Vagina (tissue), 2 donors: ENCODE results near the gene THEM5. TPM values are rescaled to one million over a fixed set of nuclear protein-coding genes. Genes with fewer than 3 reads are reported as not detected.

Source experiments
- DNase-seq, 2 donors: peaks; one replicate each; pipeline ENCODE4 v3.0.0-alpha.2; 2017; ENCODE audit errors: extremely low spot score in 2 of 2
- H3K27ac ChIP-seq: fragments of 200-600 bp; sonication (generic); one replicate; pipeline ENCODE4 v1.5.1; 2019
- H3K27me3 ChIP-seq: fragments of 200-600 bp; sonication (generic); one replicate; pipeline ENCODE4 v1.5.1; 2019
- H3K36me3 ChIP-seq, 2 donors: fragments of 200-600 bp; sonication (generic); one replicate each; pipeline ENCODE4 v1.5.1; 2017 to 2019
- H3K4me1 ChIP-seq: fragments of 200-600 bp; sonication (generic); one replicate; pipeline ENCODE4 v1.5.1; 2019
- H3K4me3 ChIP-seq, 2 donors: fragments of 200-600 bp; sonication (generic); 1 replicate in 1 of 2; 2 replicates in 1 of 2; pipeline ENCODE4 v1.5.1; 2016 to 2019
- H3K9me3 ChIP-seq: fragments of 200-600 bp; sonication (generic); one replicate; pipeline ENCODE4 v1.5.1; 2019
- POLR2A ChIP-seq, 2 donors: fragments of 450-650 bp; IDR thresholded peaks; one replicate each; pipeline ENCODE4 v1.6.1; 2017; ENCODE audit warnings: antibody characterized with exemption in 2 of 2, mild to moderate bottlenecking in 2 of 2, moderate library complexity in 2 of 2
- POLR2AphosphoS5 ChIP-seq, 2 donors: sonication (generic); formaldehyde crosslinking; IDR thresholded peaks; one replicate each; pipeline ENCODE4 v1.9.0; 2017; ENCODE audit warnings: antibody characterized with exemption in 2 of 2, mild to moderate bottlenecking in 2 of 2, low read depth in 1 of 2; ENCODE audit not compliant: insufficient read depth in 1 of 2
- intact Hi-C: fragments of 100-400 bp; cut with DNase I; formaldehyde crosslinking; loops from one replicate; pipeline ENCODE4 v1.15.1; 2023
- total RNA-seq: library from RNA; depleted of rRNA; stranded (reverse); fragments of >200 nt; gene quantifications from one replicate; pipeline ENCODE4 v1.2.3, GENCODE V29; 2016
- TF ChIP-seq, protein P1 (sequence below), 3 experiments: fragments of 450-650 bp in 2 of 3; fragments of 200-600 bp in 1 of 3; sonication (generic) in 1 of 3; IDR thresholded peaks; one replicate each; pipeline ENCODE4 v1.5.1; 2017 to 2019; ENCODE audit warnings: antibody characterized with exemption in 3 of 3, mild to moderate bottlenecking in 2 of 3, moderate library complexity in 2 of 3

Gene THEM5
- total RNA-seq, 1 donor from 2014 or later = 0.98 TPM

DNA sequence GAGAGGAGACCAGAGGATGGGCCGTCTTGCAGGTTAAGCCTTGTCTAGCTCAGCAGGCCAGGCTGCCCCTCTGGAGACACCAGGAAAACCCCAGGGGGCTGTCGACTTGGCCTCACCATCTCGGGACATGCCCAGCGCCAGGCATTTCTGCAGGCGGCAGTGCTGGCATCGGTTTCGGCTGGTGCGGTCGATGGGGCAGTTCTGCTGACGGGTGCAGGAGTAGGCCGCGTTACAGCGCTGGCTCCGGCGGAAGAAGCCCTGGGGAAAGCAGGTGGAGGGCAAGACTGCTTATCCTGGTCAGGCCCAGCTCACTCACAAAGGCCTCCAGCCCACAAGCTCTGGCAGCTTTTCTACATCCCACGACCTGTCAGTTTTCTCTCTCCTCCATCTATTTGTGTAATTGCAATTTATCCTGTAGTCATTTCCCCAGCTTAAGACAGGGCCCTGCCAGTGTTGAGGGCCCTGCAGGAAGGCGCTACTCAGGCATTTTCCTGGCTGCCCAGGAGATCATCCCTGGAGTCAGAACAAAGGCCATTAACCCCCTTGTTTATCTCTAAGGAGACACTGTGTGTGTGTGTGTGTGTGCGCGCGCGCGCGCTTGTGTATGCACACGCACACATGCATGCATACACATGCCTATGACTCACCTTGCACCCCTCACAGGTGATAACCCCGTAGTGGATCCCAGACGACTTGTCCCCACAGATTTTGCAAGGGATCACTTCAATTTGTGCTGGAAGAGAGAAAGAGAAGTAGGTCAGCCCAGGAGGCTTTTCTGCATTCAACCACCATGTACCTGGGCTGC lies 36.8 kb downstream of the THEM5 start:
- H3K36me3 ChIP-seq = no peaks in the 10 kb centered on the region
- no peak overlapping the region for H3K4me3 ChIP-seq
- no peak overlapping the region for H3K27ac ChIP-seq
- no peaks in the 10 kb centered on the region for H3K4me1 ChIP-seq
- no peak for DNase-seq
- intact Hi-C loops = no loop called here
- TF ChIP-seq POLR2AphosphoS5 (IDR thresholded peaks at IDR 0.05; ENCODE audit: insufficient read depth in 1 of 2, low read depth in 1 of 2) (no peak), POLR2A (IDR thresholded peaks at IDR 0.05) (no peak)
- TF ChIP-seq, protein P1, sequence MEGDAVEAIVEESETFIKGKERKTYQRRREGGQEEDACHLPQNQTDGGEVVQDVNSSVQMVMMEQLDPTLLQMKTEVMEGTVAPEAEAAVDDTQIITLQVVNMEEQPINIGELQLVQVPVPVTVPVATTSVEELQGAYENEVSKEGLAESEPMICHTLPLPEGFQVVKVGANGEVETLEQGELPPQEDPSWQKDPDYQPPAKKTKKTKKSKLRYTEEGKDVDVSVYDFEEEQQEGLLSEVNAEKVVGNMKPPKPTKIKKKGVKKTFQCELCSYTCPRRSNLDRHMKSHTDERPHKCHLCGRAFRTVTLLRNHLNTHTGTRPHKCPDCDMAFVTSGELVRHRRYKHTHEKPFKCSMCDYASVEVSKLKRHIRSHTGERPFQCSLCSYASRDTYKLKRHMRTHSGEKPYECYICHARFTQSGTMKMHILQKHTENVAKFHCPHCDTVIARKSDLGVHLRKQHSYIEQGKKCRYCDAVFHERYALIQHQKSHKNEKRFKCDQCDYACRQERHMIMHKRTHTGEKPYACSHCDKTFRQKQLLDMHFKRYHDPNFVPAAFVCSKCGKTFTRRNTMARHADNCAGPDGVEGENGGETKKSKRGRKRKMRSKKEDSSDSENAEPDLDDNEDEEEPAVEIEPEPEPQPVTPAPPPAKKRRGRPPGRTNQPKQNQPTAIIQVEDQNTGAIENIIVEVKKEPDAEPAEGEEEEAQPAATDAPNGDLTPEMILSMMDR (IDR thresholded peaks at IDR 0.05) = no peak
- H3K9me3 ChIP-seq = no peaks in the 10 kb centered on the region
- no peaks in the 10 kb centered on the region for H3K27me3 ChIP-seq

DNA sequence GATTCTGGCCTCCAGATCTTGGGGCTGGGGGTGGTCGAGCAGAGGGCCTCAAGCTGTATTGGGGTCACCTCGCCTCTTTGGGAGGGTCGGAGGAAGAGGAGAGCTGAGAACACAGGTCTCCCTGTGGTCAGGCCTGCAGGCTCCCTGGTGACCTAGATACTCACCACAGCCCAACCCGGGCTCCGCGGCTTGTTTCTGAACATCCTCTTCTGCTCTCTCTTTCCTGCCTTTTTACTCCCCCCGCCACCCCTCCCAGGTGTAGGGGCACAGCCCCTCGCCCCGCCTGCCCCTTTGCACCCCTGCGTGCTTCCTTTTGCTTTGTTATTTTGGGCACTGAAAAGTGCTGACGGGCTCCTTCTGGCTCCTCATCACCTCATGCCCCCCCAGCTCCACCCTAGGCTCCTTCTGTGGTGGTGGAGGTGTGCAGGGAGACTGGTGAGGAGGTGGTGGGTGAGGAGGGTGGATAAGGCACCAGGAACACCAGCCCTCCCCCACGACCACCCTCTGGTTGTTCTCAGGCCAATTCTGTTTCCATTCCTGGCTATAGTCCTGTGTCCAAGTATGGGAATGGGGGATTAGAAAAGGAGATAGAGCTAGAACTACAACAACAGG lies 37.7 kb downstream of the THEM5 start:
- no peaks in the 10 kb centered on the region for H3K4me1 ChIP-seq
- no peak overlapping the region for H3K27ac ChIP-seq
- no peaks in the 10 kb centered on the region for H3K36me3 ChIP-seq
- no peak for DNase-seq
- no peaks in the 10 kb centered on the region for H3K27me3 ChIP-seq
- no peak for TF ChIP-seq POLR2A (IDR thresholded peaks at IDR 0.05)
- TF ChIP-seq POLR2AphosphoS5 (IDR thresholded peaks at IDR 0.05; ENCODE audit: insufficient read depth in 1 of 2, low read depth in 1 of 2) = no peak
- intact Hi-C loops = no loop called here
- H3K4me3 ChIP-seq = no peak overlapping the region
- no peaks in the 10 kb centered on the region for H3K9me3 ChIP-seq

DNA sequence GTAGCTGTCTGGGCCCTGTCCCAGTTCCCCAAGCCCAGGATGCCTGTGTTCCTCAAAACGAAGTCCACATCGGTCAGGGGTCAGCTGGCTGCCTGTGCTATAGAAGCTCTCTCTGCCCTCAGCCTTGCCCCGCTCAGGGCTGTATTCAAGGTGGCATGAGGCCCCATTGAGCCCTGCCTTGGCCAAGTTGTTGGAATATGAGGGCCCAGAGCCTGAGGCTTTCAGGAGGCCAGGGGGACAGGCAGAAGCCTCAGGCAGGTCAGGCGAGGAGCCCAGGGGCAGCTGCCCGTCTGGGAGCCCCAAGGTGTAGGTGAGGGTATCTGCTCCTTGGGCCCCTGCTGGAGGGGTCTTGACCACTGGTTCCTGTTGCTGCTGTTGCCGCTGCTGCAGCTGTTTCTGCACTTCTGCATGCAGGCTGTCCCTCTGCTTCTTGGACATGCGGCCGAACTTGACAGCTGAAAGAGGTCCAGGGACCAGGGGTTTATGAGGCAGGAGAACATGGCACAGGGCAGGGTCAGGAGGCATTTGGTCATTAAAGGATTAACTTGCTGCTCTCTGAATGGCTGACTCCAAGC lies 38.5 kb downstream of the THEM5 start:
- no peak for DNase-seq
- no peak for TF ChIP-seq POLR2A (IDR thresholded peaks at IDR 0.05)
- TF ChIP-seq POLR2AphosphoS5 (IDR thresholded peaks at IDR 0.05; ENCODE audit: insufficient read depth in 1 of 2, low read depth in 1 of 2) = no peak
- TF ChIP-seq, protein P1 (IDR thresholded peaks at IDR 0.05) = no peak
- no peaks in the 10 kb centered on the region for H3K36me3 ChIP-seq
- intact Hi-C loops = no loop called here
- no peaks in the 10 kb centered on the region for H3K4me1 ChIP-seq
- H3K4me3 ChIP-seq = no peak overlapping the region
- H3K27me3 ChIP-seq = no peaks in the 10 kb centered on the region
- no peak overlapping the region for H3K27ac ChIP-seq
- no peaks in the 10 kb centered on the region for H3K9me3 ChIP-seq

DNA sequence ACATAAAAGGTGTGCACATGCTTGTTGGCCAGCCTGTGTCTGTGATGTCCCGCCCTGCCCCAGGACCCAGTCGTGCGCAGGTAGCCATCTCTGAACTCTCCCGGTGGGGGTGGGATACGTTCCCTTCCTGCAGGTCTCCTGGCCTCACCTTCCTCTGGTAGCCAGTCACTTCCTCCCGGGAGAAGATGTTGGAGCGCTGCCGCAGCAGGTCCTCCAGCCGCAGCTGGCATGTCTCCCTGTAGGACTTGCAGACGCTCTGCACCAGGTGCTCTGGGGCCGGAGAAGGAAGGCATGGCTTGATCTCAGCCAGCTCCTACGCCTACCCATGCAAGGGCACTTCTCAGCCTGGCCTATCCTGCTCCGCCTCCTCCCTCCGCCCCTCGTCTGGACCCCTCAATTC lies 39.1 kb downstream of the THEM5 start:
- H3K27me3 ChIP-seq = no peaks in the 10 kb centered on the region
- TF ChIP-seq POLR2A (IDR thresholded peaks at IDR 0.05) (no peak), POLR2AphosphoS5 (IDR thresholded peaks at IDR 0.05; ENCODE audit: insufficient read depth in 1 of 2, low read depth in 1 of 2) (no peak)
- TF ChIP-seq, protein P1 (IDR thresholded peaks at IDR 0.05) = no peak
- H3K27ac ChIP-seq = no peak overlapping the region
- H3K36me3 ChIP-seq = no peaks in the 10 kb centered on the region
- no peak overlapping the region for H3K4me3 ChIP-seq
- intact Hi-C loops = no loop called here
- DNase-seq = no peak
- H3K4me1 ChIP-seq = no peaks in the 10 kb centered on the region
- no peaks in the 10 kb centered on the region for H3K9me3 ChIP-seq

DNA sequence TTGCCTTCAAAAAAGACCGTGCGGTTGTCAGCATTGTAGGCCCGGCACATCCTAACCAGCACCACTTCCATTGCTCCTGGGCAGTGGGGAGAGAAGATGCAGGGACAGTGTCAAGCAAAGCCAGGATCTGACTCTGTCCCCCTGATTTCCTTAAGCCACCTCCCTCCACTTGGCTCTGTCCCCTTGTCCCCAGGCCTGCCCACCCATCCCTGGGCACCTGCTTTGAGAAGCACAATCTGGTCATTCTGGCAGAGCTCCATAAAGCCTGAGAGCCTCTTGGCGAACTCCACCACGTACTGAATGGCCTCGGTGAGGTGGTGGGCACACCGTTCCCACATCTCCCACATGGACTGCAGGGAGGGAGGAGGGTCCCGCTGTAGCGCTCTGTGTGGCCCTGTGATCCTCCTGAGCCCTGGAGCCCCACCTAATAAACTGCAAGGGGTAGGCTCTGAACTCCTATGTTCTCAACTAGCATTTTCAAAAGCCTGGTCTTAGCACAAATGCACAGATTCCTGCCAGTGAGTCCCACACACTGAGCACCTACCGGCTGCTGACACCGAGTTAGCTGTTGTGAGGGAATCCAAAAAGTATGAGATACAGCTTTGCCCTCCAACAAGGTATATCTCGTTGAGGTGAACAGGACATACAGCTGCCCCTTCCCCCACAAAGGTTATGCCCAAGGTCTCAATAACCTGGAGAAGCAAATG lies 40.1 kb downstream of the THEM5 start:
- Histone ChIP-seq H3K4me3 (no peak overlapping the region), H3K36me3 (no peaks in the 10 kb centered on the region), H3K4me1 (no peaks in the 10 kb centered on the region), H3K9me3 (no peaks in the 10 kb centered on the region), H3K27me3 (no peaks in the 10 kb centered on the region), H3K27ac (no peak overlapping the region)
- intact Hi-C loops = no loop called here
- TF ChIP-seq, protein P1 (IDR thresholded peaks at IDR 0.05) = no peak
- no peak for TF ChIP-seq POLR2A (IDR thresholded peaks at IDR 0.05)
- TF ChIP-seq POLR2AphosphoS5 (IDR thresholded peaks at IDR 0.05; ENCODE audit: insufficient read depth in 1 of 2, low read depth in 1 of 2) = no peak
- DNase-seq = no peak
